Keratinocyte (primary cell): Measurements from ENCODE around the gene KDM5D. TPM values are rescaled to one million over a fixed set of nuclear protein-coding genes. Genes with fewer than 3 reads are reported as not detected.

ENCODE experiments used
- DNase-seq: peaks from one replicate; pipeline ENCODE4 v3.0.0-alpha.2; 2011; ENCODE audit warnings: low read depth, missing footprints, low spot score
- FAIRE-seq: peaks from 2 replicates; lab custom pipeline; 2011; peaks lifted over from hg19 to GRCh38; lab: Jason Lieb, UNC
- H2AFZ ChIP-seq: 2 replicates; pipeline ENCODE4 v1.6.0; 2012; ENCODE audit warnings: low read length, control low read depth, inconsistent platforms; ENCODE audit not compliant: control insufficient read depth
- H3K27ac ChIP-seq: 2 replicates; pipeline ENCODE4 v1.5.1; 2011; ENCODE audit warnings: low read length; ENCODE audit not compliant: control insufficient read depth, insufficient read depth
- H3K27me3 ChIP-seq: 3 replicates; pipeline ENCODE4 v1.6.0; 2011; ENCODE audit warnings: low read length; ENCODE audit not compliant: control insufficient read depth, insufficient read depth; ENCODE audit errors: extremely low read depth
- H3K36me3 ChIP-seq, 2 experiments: 2 replicates in 1 of 2; 3 replicates in 1 of 2; pipeline ENCODE4 v1.5.1; 2011; ENCODE audit warnings: low read length in 2 of 2, mild to moderate bottlenecking in 1 of 2; ENCODE audit not compliant: control insufficient read depth in 2 of 2, insufficient read depth in 2 of 2; ENCODE audit errors: extremely low read depth in 1 of 2
- H3K4me1 ChIP-seq: 3 replicates; pipeline ENCODE4 v1.5.1; 2011; ENCODE audit warnings: low read length; ENCODE audit not compliant: control insufficient read depth, insufficient read depth; ENCODE audit errors: extremely low read depth
- H3K4me2 ChIP-seq: 3 replicates; pipeline ENCODE4 v1.6.0; 2011; ENCODE audit warnings: low read depth, low read length; ENCODE audit not compliant: control insufficient read depth, insufficient read depth; ENCODE audit errors: extremely low read depth
- H3K4me3 ChIP-seq, 3 experiments: fragments of 200-600 bp in 1 of 3; sonication (generic) in 1 of 3; 2 replicates in 2 of 3; 3 replicates in 1 of 3; pipeline ENCODE4 v1.5.1; 2011 to 2016; ENCODE audit warnings: low read length in 3 of 3, mild to moderate bottlenecking in 3 of 3, control low read depth in 2 of 3, inconsistent platforms in 1 of 3, low read depth in 1 of 3, mixed read lengths in 1 of 3, mixed run types in 1 of 3, moderate library complexity in 1 of 3; ENCODE audit not compliant: control insufficient read depth in 2 of 3, insufficient read depth in 2 of 3; ENCODE audit errors: extremely low read depth in 1 of 3
- H3K79me2 ChIP-seq: 2 replicates; pipeline ENCODE4 v1.6.0; 2012; ENCODE audit warnings: low read length; ENCODE audit not compliant: control insufficient read depth, insufficient read depth
- H3K9ac ChIP-seq: 3 replicates; pipeline ENCODE4 v1.6.0; 2011; ENCODE audit warnings: low read length; ENCODE audit not compliant: control insufficient read depth, insufficient read depth; ENCODE audit errors: extremely low read depth
- H3K9me1 ChIP-seq: 3 replicates; pipeline ENCODE4 v1.6.0; 2011; ENCODE audit warnings: low read length; ENCODE audit not compliant: control insufficient read depth, insufficient read depth; ENCODE audit errors: extremely low read depth
- H3K9me3 ChIP-seq: 2 replicates; pipeline ENCODE4 v1.5.1; 2012; ENCODE audit warnings: low read depth, low read length; ENCODE audit not compliant: control insufficient read depth
- H4K20me1 ChIP-seq: 3 replicates; pipeline ENCODE4 v1.6.0; 2011; ENCODE audit warnings: low read length; ENCODE audit not compliant: control insufficient read depth, insufficient read depth; ENCODE audit errors: extremely low read depth
- EZH2 ChIP-seq: IDR thresholded peaks from one replicate; pipeline ENCODE4 v1.6.1; 2012; ENCODE audit warnings: inconsistent platforms, mild to moderate bottlenecking, low read length, moderate library complexity
- dilution Hi-C: fragments of 300-500 bp; cut with MboI; formaldehyde crosslinking; loops from one replicate; pipeline ENCODE4 v1.7.0; 2020; ENCODE audit warnings: low sequenced_read_pairs; ENCODE audit not compliant: extremely low pct_ligation_motif_present
- polyA minus RNA-seq, 3 experiments: library from RNA; depleted of rRNA, polyadenylated mRNA; stranded (reverse); fragments of >200 nt; gene quantifications; 1 replicate in 1 of 3; 2 replicates in 1 of 3; 3 replicates in 1 of 3; pipeline ENCODE4 v1.2.3, GENCODE V29; 2011
- polyA plus RNA-seq, 5 experiments: library from polyadenylated mRNA; depleted of rRNA in 3 of 5; stranded (reverse) in 3 of 5; stranded (forward) in 1 of 5; unstranded in 1 of 5; fragments of >200 nt; gene quantifications; 1 replicate in 1 of 5; 2 replicates in 3 of 5; 3 replicates in 1 of 5; pipeline versions ENCODE4 v1.2.1 to v1.2.3, GENCODE V29; 2011 to 2012; ENCODE audit warnings: missing spikeins in 2 of 5, low read depth in 1 of 5, low replicate concordance in 1 of 5
- TF ChIP-seq, protein P1 (sequence below), 3 experiments: IDR thresholded peaks in 1 of 3; conservative IDR thresholded peaks in 1 of 3; optimal IDR thresholded peaks in 1 of 3; 2 replicates in 2 of 3; 3 replicates in 1 of 3; pipeline versions ENCODE3 to v1.5.1; 2011; ENCODE audit warnings: low read length in 3 of 3, mild to moderate bottlenecking in 3 of 3, moderate library complexity in 2 of 3, control low read depth in 1 of 3, inconsistent platforms in 1 of 3; ENCODE audit not compliant: insufficient read depth in 2 of 3; ENCODE audit errors: extremely low read depth in 1 of 3

KDM5D gene
- not detected in 3 replicates for polyA plus RNA-seq
- polyA plus RNA-seq (2011; ENCODE audit: low read depth): not detected
- polyA plus RNA-seq (2011; cell fraction: cytosol; rRNA removed): not detected in 2 replicates
- not detected in 2 replicates for polyA plus RNA-seq (2011; cell fraction: nucleus; rRNA removed)
- not detected in 2 replicates for polyA plus RNA-seq (2012; ENCODE audit: low replicate concordance)
- polyA minus RNA-seq: not detected in 3 replicates
- not detected for polyA minus RNA-seq (2011; cell fraction: cytosol; rRNA and poly(A)+ RNA removed)
- not detected in 2 replicates for polyA minus RNA-seq (2011; cell fraction: nucleus; rRNA and poly(A)+ RNA removed)

DNA sequence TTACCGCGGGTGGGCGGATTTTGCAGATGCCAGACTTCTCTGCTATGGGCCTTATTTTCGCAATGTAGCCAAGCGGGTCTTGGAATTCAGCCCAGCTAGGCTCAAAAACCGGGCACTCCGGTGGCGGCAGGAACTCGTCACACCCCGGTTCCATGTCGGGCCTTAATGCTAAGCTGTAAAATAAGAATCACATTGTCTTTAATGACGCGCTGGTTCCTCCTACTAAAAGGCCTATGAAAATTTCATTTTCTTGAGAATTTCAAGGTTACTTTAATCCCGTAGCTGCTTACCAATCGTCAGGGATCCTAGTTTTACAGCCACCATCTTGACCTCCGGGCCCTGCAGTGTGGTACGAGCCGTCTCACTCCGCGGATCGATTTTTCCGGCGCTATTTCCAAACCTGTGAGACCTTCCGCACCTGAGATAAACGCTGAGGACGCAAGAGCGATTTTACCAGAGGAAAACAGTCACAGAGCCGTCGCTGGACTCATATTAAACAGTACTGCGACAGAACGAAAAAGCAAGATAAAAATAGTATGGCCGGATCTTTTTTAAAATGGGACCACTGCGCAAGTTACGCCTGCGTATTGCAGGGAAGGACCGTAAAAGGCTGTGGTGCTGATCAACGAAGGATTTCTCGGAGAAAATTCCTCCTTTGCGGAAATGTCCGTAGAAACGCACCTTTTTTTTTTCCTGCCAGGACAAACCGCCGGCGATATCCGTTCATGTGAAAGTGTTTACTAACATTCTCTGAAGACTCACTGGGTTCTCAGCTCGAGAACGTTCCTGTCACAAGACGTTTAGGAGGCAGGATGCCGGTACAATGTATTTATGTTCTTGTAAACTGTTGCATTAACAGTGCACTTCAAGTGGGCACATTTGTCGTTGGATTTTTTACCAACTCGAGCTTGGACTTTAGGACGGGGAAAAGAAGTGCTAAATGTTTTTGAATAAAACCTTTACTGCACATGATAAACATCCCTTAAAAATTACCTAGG is at the start of gene KDM5D:
TSS of gene KDM5D (minus strand) at position 346 of the 998 bp plus-strand sequence. CDS start at position 154, 192 bp downstream.
- dilution Hi-C loops: no loop called here
- no peak within 1 kb of the TSS for H3K4me3 ChIP-seq

DNA sequence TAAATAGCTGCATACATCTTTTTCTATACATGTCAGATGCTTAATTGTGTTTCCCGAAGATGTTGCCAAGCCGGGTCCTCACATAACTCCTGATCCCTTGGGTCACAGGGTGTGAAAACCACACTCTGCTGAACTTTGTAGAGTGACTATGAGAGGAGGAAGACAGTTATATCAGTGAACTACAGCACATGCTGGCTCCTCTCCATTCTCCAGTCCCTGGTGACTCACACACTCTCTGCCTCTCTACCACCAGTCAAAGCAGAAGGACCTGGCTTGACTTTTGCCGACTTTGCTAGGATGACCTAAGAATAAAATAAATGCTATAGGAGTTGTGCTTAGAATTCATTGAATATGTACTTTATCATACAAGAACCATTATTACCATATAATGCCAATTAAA is 23.8 kb upstream of the KDM5D start:
- Histone ChIP-seq H3K9ac (no peak overlapping the region), H3K27ac (no peak overlapping the region), H3K4me3 (no peak overlapping the region), H4K20me1 (no peaks in the 10 kb centered on the region), H3K79me2 (no peaks in the 10 kb centered on the region), H3K9me3 (no peaks in the 10 kb centered on the region), H2AFZ (no peak overlapping the region), H3K36me3 (no peaks in the 10 kb centered on the region), H3K4me1 (no peaks in the 10 kb centered on the region), H3K9me1 (no peaks in the 10 kb centered on the region), H3K4me2 (no peak overlapping the region), H3K27me3 (no peaks in the 10 kb centered on the region)
- TF ChIP-seq, protein P1, sequence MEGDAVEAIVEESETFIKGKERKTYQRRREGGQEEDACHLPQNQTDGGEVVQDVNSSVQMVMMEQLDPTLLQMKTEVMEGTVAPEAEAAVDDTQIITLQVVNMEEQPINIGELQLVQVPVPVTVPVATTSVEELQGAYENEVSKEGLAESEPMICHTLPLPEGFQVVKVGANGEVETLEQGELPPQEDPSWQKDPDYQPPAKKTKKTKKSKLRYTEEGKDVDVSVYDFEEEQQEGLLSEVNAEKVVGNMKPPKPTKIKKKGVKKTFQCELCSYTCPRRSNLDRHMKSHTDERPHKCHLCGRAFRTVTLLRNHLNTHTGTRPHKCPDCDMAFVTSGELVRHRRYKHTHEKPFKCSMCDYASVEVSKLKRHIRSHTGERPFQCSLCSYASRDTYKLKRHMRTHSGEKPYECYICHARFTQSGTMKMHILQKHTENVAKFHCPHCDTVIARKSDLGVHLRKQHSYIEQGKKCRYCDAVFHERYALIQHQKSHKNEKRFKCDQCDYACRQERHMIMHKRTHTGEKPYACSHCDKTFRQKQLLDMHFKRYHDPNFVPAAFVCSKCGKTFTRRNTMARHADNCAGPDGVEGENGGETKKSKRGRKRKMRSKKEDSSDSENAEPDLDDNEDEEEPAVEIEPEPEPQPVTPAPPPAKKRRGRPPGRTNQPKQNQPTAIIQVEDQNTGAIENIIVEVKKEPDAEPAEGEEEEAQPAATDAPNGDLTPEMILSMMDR (optimal IDR thresholded peaks at IDR 0.05 in 1 of 3, IDR thresholded peaks at IDR 0.05 in 1 of 3, conservative IDR thresholded peaks at IDR 0.05 in 1 of 3; ENCODE audit: extremely low read depth in 1 of 3, insufficient read depth in 2 of 3, low read length in 3 of 3): no peak
- TF ChIP-seq EZH2: no peak
- dilution Hi-C loops: no loop called here
- DNase-seq (no peak), FAIRE-seq (no peak)

More for the DNA sequence above, at the start of gene KDM5D:
- Histone ChIP-seq H3K4me1 (no peaks in the 10 kb centered on the region), H3K36me3 (no peaks in the 10 kb centered on the region), H3K9me3 (no peaks in the 10 kb centered on the region), H3K9ac (no peak within 1 kb of the TSS), H3K9me1 (no peaks in the 10 kb centered on the region), H2AFZ (no peak within 1 kb of the TSS), H3K27me3 (no peaks in the 10 kb centered on the region), H4K20me1 (no peaks in the 10 kb centered on the region), H3K79me2 (no peaks in the 10 kb centered on the region), H3K27ac (no peak within 1 kb of the TSS), H3K4me2 (no peak within 1 kb of the TSS)
- FAIRE-seq (no peak), DNase-seq (no peak)
- no peak for TF ChIP-seq EZH2
- TF ChIP-seq, protein P1 (optimal IDR thresholded peaks at IDR 0.05 in 1 of 3, IDR thresholded peaks at IDR 0.05 in 1 of 3, conservative IDR thresholded peaks at IDR 0.05 in 1 of 3; ENCODE audit: extremely low read depth in 1 of 3, insufficient read depth in 2 of 3, low read length in 3 of 3): no peak
